Tibial artery (tissue), 4 donors: ENCODE measurements around the gene RAB3GAP2.

Experiments used
- DNase-seq, 2 donors: peaks; one replicate each; pipeline ENCODE4 v3.0.0-alpha.2; 2019
- H3K27ac ChIP-seq, 2 donors: fragments of 200-600 bp; sonication (generic) in 1 of 2; 1 replicate in 1 of 2; 2 replicates in 1 of 2; pipeline ENCODE4 v1.5.1; 2018 to 2019; ENCODE audit warnings: mild to moderate bottlenecking in 1 of 2
- H3K27me3 ChIP-seq, 2 donors: fragments of 200-600 bp; sonication (generic) in 1 of 2; one replicate each; pipeline versions ENCODE4 v1.5.1 to v1.6.0; 2016 to 2019
- H3K36me3 ChIP-seq, 3 donors: fragments of 200-600 bp; sonication (generic) in 2 of 3; one replicate each; pipeline ENCODE4 v1.5.1; 2016 to 2019; ENCODE audit warnings: mild to moderate bottlenecking in 2 of 3
- H3K4me1 ChIP-seq, 4 donors: fragments of 200-600 bp; sonication (generic) in 2 of 4; 1 replicate in 3 of 4; 2 replicates in 1 of 4; pipeline ENCODE4 v1.5.1; 2016 to 2019
- H3K4me3 ChIP-seq, 2 donors: fragments of 200-600 bp; sonication (generic) in 1 of 2; 1 replicate in 1 of 2; 2 replicates in 1 of 2; pipeline ENCODE4 v1.5.1; 2018 to 2019; ENCODE audit warnings: mild to moderate bottlenecking in 2 of 2
- H3K9me3 ChIP-seq, 3 donors: fragments of 200-600 bp; sonication (generic) in 1 of 3; one replicate each; pipeline ENCODE4 v1.5.1; 2016 to 2019
- intact Hi-C: fragments of 100-400 bp; cut with DNase I; formaldehyde crosslinking; loops from one replicate; pipeline ENCODE4 v1.15.0; 2023; ENCODE audit warnings: low total_unique reads
- TF ChIP-seq, protein P1 (sequence below), 2 experiments: fragments of 200-600 bp in 1 of 2; fragments of 450-650 bp in 1 of 2; IDR thresholded peaks; one replicate each; pipeline ENCODE4 v1.5.1; 2017 to 2019; ENCODE audit warnings: antibody characterized with exemption in 2 of 2, mild to moderate bottlenecking in 1 of 2, moderate library complexity in 1 of 2

The RAB3GAP2 gene

DNA sequence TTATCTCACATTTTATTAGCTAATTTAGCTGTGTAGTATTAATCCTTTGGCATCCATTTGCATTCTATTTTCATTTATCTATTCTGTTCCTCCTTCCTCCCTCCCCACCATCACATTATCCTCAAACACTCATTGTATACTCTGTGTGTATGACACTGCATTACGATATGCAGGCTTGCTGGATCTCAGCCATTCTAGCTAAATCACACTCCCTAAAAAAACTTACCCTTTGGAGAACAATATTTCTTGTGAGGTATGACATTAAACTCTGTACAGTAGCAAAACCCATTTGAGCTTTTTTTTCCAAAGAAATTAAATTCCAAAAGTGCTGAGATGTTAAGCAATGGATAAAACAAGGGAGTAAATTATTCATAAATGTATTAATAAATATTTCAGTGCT lies 11.4 kb upstream of the RAB3GAP2 start:
- TF ChIP-seq, protein P1, sequence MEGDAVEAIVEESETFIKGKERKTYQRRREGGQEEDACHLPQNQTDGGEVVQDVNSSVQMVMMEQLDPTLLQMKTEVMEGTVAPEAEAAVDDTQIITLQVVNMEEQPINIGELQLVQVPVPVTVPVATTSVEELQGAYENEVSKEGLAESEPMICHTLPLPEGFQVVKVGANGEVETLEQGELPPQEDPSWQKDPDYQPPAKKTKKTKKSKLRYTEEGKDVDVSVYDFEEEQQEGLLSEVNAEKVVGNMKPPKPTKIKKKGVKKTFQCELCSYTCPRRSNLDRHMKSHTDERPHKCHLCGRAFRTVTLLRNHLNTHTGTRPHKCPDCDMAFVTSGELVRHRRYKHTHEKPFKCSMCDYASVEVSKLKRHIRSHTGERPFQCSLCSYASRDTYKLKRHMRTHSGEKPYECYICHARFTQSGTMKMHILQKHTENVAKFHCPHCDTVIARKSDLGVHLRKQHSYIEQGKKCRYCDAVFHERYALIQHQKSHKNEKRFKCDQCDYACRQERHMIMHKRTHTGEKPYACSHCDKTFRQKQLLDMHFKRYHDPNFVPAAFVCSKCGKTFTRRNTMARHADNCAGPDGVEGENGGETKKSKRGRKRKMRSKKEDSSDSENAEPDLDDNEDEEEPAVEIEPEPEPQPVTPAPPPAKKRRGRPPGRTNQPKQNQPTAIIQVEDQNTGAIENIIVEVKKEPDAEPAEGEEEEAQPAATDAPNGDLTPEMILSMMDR (IDR thresholded peaks at IDR 0.05): no peak
- no peak overlapping the region for H3K4me3 ChIP-seq
- DNase-seq: no peak
- peaks cover 0 to 6% of the 10 kb centered on the region in 2 donors for H3K27me3 ChIP-seq
- H3K27ac ChIP-seq: no peak overlapping the region
- no peaks in the 10 kb centered on the region for H3K36me3 ChIP-seq
- H3K4me1 ChIP-seq: no peaks in the 10 kb centered on the region
- intact Hi-C loops: no loop called here
- no peaks in the 10 kb centered on the region for H3K9me3 ChIP-seq

DNA sequence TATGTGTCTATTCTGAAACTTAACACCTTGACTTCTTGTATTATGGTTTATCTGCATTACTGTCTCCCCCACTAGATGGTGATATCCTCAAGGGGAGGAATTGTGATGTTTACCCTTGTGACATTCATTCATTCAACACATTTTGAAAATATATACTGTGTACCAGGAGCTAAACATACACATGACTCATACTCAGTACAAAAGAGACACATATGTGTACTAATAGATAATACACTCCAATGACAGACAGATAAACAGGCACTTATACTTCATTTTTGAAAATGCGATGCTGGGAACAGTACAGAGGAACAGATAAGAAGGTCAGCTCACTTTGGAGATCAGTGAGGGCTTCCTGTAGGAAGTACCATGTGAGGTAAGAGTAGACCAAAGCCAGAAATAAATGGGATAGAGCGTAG lies 8.9 kb upstream of the RAB3GAP2 start:
- Histone ChIP-seq H3K27ac (no peak overlapping the region), H3K4me3 (no peak overlapping the region), H3K9me3 (no peaks in the 10 kb centered on the region), H3K4me1 (no peaks in the 10 kb centered on the region), H3K36me3 (no peaks in the 10 kb centered on the region), H3K27me3 (peaks cover 0 to 6% of the 10 kb centered on the region in 2 donors)
- intact Hi-C loops: no loop called here
- no peak for DNase-seq
- TF ChIP-seq, protein P1 (IDR thresholded peaks at IDR 0.05): peak in 1 of 2 experiments; percentile 27

DNA sequence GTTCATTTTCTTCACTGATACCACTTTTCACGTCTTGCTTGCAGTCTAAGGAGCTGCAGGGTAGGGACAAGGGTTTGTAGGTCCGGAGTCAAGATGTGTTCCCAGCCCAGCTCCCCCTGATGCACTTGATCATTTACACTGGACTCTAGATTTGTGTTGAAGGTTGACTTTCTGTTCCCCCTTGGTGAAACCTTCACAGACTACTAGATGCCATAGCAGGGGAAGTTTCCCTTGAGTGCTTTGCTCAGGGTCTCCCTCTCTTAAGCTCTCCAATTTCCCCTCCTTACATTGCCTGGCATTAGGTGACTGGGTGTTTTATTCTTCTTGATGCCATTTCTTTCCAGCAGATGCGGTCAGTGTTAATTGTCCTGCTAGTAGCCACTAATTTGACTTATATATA lies 8.0 kb upstream of the RAB3GAP2 start:
- no peaks in the 10 kb centered on the region for H3K9me3 ChIP-seq
- intact Hi-C loops: no loop called here
- peaks cover 0 to 6% of the 10 kb centered on the region in 2 donors for H3K27me3 ChIP-seq
- no peak overlapping the region for H3K27ac ChIP-seq
- DNase-seq: no peak
- TF ChIP-seq, protein P1 (IDR thresholded peaks at IDR 0.05): no peak
- H3K4me3 ChIP-seq: no peak overlapping the region
- H3K4me1 ChIP-seq: no peaks in the 10 kb centered on the region
- H3K36me3 ChIP-seq: no peaks in the 10 kb centered on the region

DNA sequence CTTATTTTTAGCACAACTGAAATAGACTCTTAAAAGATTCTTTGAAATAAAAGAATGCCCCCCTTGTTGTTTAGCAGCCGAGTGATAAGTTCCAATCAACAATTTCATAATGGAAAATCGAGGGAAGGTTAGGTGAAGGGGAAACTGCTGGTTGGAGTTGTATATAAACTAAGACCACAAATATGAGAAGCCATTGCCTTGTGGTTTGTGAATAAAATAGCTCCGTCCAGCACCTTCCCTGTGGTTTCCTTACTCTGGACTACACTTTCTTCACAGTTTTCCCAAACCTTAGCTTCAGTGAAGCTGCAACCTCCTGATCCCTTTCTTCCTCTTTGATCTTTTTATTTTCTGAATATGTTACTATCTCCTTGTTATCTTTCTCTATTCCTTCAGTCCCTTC lies 6.7 kb upstream of the RAB3GAP2 start:
- DNase-seq: no peak
- Histone ChIP-seq H3K36me3 (no peaks in the 10 kb centered on the region), H3K4me3 (no peak overlapping the region), H3K4me1 (no peaks in the 10 kb centered on the region), H3K27me3 (peaks cover 0 to 6% of the 10 kb centered on the region in 2 donors), H3K27ac (no peak overlapping the region), H3K9me3 (no peaks in the 10 kb centered on the region)
- intact Hi-C loops: no loop called here
- TF ChIP-seq, protein P1 (IDR thresholded peaks at IDR 0.05): no peak

DNA sequence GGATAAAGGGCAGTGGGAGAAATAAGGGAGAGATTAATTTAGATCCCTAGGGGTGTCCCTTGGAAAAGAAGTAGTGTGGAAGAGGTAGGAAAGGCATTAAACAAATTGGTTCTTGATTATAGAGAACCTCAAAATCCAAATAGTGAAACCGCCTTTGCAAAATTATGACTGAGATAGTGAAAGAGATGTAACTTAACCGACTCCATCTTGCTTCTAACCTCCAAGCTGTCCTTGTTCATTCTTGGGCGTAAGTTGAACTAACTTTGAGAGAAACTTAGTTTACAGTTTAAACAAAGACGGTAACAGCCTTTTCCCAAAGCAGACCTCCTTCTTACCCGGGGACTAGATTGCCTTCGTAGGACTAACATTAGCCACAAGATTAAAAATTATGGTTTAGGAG lies 3.2 kb upstream of the RAB3GAP2 start:
- Histone ChIP-seq H3K4me1 (peaks cover 0 to 12% (median 10%) of the 10 kb centered on the region in 4 donors), H3K27ac (no peak overlapping the region), H3K4me3 (no peak overlapping the region), H3K36me3 (no peaks in the 10 kb centered on the region), H3K27me3 (peaks cover 0 to 3% of the 10 kb centered on the region in 2 donors), H3K9me3 (no peaks in the 10 kb centered on the region)
- intact Hi-C loops: no loop called here
- TF ChIP-seq, protein P1 (IDR thresholded peaks at IDR 0.05): no peak
- DNase-seq: no peak

DNA sequence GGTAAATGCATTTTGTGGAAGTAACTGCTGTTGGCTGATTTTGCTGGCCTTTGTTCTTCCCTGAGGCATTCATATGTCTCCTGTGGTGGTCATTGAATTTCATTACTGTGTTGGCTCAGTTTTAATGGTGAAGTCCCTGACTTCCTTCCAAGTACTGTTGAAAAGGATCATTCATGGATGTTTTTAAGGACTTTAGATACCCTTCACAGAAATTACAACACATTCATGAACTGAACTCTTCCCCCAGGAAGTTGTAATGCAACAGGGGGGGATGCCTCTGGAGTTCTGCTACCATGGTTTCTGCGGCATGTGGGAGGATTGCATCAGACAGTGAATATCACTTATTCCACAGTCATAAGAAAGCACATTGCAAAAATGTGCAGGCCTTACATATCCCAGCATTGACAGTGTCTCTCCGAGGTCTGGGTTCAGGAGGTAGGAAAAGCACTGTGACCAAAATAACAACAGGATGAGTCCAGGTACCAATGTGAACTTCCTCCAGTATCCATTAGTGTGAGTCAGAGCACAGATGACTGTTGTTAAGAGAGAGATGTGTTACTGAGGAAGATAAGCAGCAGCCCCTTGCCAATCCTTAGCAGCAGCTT lies 2.1 kb upstream of the RAB3GAP2 start:
- no peaks in the 10 kb centered on the region for H3K36me3 ChIP-seq
- H3K4me1 ChIP-seq: peaks cover 0 to 23% (median 16%) of the 10 kb centered on the region in 4 donors
- H3K9me3 ChIP-seq: no peaks in the 10 kb centered on the region
- no peak overlapping the region for H3K27ac ChIP-seq
- no peaks in the 10 kb centered on the region for H3K27me3 ChIP-seq
- intact Hi-C loops: no loop called here
- no peak for DNase-seq
- H3K4me3 ChIP-seq: no peak overlapping the region
- TF ChIP-seq, protein P1 (IDR thresholded peaks at IDR 0.05): no peak
